ENCODE data around the gene HHATL. TPM values are rescaled to one million over a fixed set of nuclear protein-coding genes. Genes with fewer than 3 reads are reported as not detected.

The HHATL gene
- total RNA-seq, 1 donor from 2014 or later = 23.0 TPM

DNA sequence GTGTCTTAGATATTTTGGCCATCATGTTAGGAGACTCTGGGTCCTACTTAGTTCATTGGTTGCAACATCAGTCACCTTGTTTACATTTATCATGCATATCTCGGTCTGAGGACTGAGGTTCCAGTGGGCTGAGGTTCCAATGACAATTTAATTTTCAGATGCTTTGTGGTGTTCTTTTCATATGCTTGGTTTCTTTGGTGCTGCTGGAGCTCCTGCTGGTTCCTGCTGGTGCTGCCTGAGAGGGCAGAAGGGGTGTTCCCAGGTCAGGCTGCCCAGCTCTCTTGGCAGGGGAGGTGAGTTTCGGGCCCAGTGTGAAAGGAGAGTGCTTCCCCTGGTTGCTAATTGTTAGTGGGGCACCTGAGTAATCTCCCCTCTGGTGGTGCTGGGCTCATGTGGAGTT is 24.2 kb downstream of the HHATL start:
- H3K36me3 ChIP-seq (ENCODE audit: control insufficient read depth in 3 of 3, insufficient read depth in 3 of 3, low read length in 3 of 3) = no peaks in the 10 kb centered on the region

DNA sequence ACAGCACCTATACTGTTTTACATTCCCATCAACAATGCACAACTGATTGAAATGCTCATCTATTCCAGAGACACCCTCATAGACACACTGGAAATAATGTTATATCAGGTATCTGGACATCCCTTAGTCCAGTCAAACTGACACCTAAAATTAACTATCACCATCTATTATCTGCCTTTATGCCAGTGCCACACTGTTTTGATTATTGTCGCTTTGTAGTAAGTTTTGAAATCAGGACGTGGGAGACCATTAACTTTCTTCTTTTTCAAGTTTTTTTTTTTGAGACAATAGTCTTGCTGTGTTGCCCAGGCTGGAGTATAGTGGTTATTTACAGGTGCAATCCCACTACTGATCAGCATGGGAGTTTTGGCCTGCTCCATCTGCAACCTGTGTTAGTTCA is 26.7 kb downstream of the HHATL start:
- H3K27ac ChIP-seq (ENCODE audit: low read depth, low read length) = no peak overlapping the region
- no peak overlapping the region for H3K9ac ChIP-seq (ENCODE audit: low read depth in 1 of 3, low read length in 3 of 3)
- H3K4me3 ChIP-seq (ENCODE audit: low read length in 3 of 3) = no peak overlapping the region
- peaks cover 0 to 7% (median 4%) of the 10 kb centered on the region in 3 donors for H3K4me1 ChIP-seq (ENCODE audit: control insufficient read depth in 3 of 3, insufficient read depth in 3 of 3, low read length in 3 of 3)
- no peaks in the 10 kb centered on the region for H3K36me3 ChIP-seq (ENCODE audit: control insufficient read depth in 3 of 3, insufficient read depth in 3 of 3, low read length in 3 of 3)
- H3K9me3 ChIP-seq (ENCODE audit: control insufficient read depth in 3 of 3, low read length in 3 of 3) = no peaks in the 10 kb centered on the region
- no peaks in the 10 kb centered on the region for H3K27me3 ChIP-seq (ENCODE audit: control insufficient read depth in 3 of 3, insufficient read depth in 3 of 3, low read length in 3 of 3)

More for the DNA sequence above, 24.2 kb downstream of the HHATL start:
- no peak overlapping the region for H3K4me3 ChIP-seq (ENCODE audit: low read length in 3 of 3)
- H3K27me3 ChIP-seq (ENCODE audit: control insufficient read depth in 3 of 3, insufficient read depth in 3 of 3, low read length in 3 of 3) = no peaks in the 10 kb centered on the region
- H3K9ac ChIP-seq (ENCODE audit: low read depth in 1 of 3, low read length in 3 of 3) = no peak overlapping the region
- no peak overlapping the region for H3K27ac ChIP-seq (ENCODE audit: low read depth, low read length)
- H3K4me1 ChIP-seq (ENCODE audit: control insufficient read depth in 3 of 3, insufficient read depth in 3 of 3, low read length in 3 of 3) = peaks cover 6 to 19% (median 13%) of the 10 kb centered on the region in 3 donors
- H3K9me3 ChIP-seq (ENCODE audit: control insufficient read depth in 3 of 3, low read length in 3 of 3) = no peaks in the 10 kb centered on the region

DNA sequence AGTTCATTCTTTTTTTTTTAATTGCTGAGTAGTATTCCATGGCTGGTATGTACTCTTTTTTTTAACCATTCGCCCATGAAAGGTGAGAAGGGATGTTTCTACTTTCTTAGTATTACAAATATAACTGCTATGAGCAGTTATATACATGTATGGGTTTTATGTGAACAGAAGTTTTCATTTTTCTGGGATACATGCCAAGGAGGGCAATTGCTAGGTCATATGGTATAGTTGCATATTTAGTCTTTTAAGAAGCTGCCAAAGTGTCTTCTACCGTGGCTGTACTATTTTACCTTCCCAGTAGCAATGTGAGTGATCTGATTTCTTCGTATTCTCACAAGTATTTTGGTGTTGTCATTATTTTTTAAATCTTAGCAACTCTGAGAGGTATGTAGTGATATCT is 28.5 kb downstream of the HHATL start:
- Histone ChIP-seq H3K9me3 (ENCODE audit: control insufficient read depth in 3 of 3, low read length in 3 of 3) (no peaks in the 10 kb centered on the region), H3K27ac (ENCODE audit: low read depth, low read length) (no peak overlapping the region), H3K4me3 (ENCODE audit: low read length in 3 of 3) (no peak overlapping the region), H3K9ac (ENCODE audit: low read depth in 1 of 3, low read length in 3 of 3) (no peak overlapping the region), H3K4me1 (ENCODE audit: control insufficient read depth in 3 of 3, insufficient read depth in 3 of 3, low read length in 3 of 3) (no peaks in the 10 kb centered on the region), H3K36me3 (ENCODE audit: control insufficient read depth in 3 of 3, insufficient read depth in 3 of 3, low read length in 3 of 3) (no peaks in the 10 kb centered on the region), H3K27me3 (ENCODE audit: control insufficient read depth in 3 of 3, insufficient read depth in 3 of 3, low read length in 3 of 3) (no peaks in the 10 kb centered on the region)

- Histone ChIP-seq H3K9ac (ENCODE audit: low read depth in 1 of 3, low read length in 3 of 3) (no peak overlapping the region), H3K9me3 (ENCODE audit: control insufficient read depth in 3 of 3, low read length in 3 of 3) (no peaks in the 10 kb centered on the region), H3K27me3 (ENCODE audit: control insufficient read depth in 3 of 3, insufficient read depth in 3 of 3, low read length in 3 of 3) (no peaks in the 10 kb centered on the region), H3K27ac (ENCODE audit: low read depth, low read length) (no peak overlapping the region), H3K36me3 (ENCODE audit: control insufficient read depth in 3 of 3, insufficient read depth in 3 of 3, low read length in 3 of 3) (no peaks in the 10 kb centered on the region), H3K4me3 (ENCODE audit: low read length in 3 of 3) (no peak overlapping the region), H3K4me1 (ENCODE audit: control insufficient read depth in 3 of 3, insufficient read depth in 3 of 3, low read length in 3 of 3) (peaks cover 7 to 10% (median 9%) of the 10 kb centered on the region in 3 donors)
Observed at GRCh38 chr3:42673082-42673481, 29.5 kb downstream of the HHATL start.

DNA sequence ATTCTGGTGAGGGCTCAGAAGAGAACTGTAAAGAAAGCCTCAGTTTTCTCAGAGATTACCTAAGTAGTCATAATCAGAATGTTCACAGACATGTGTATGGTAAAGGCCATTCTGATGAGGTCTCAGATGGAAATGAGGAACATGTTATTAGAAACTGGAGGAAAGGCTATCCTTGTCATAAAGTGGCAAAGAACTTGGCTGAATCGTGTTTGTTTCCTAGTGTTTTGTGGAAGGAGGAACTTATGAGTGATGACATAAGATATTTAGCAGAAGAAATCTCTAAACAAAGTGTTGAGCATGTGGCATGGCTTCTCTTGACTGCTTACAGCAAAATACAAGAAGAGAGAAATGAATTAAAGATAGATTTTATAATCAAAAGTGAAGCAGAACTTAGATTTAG is 30.1 kb downstream of the HHATL start:
- H3K9ac ChIP-seq (ENCODE audit: low read depth in 1 of 3, low read length in 3 of 3) = no peak overlapping the region
- H3K36me3 ChIP-seq (ENCODE audit: control insufficient read depth in 3 of 3, insufficient read depth in 3 of 3, low read length in 3 of 3) = no peaks in the 10 kb centered on the region
- H3K9me3 ChIP-seq (ENCODE audit: control insufficient read depth in 3 of 3, low read length in 3 of 3) = no peaks in the 10 kb centered on the region
- no peaks in the 10 kb centered on the region for H3K27me3 ChIP-seq (ENCODE audit: control insufficient read depth in 3 of 3, insufficient read depth in 3 of 3, low read length in 3 of 3)
- no peak overlapping the region for H3K4me3 ChIP-seq (ENCODE audit: low read length in 3 of 3)
- H3K4me1 ChIP-seq (ENCODE audit: control insufficient read depth in 3 of 3, insufficient read depth in 3 of 3, low read length in 3 of 3) = peaks cover 13 to 16% (median 15%) of the 10 kb centered on the region in 3 donors
- H3K27ac ChIP-seq (ENCODE audit: low read depth, low read length) = no peak overlapping the region

DNA sequence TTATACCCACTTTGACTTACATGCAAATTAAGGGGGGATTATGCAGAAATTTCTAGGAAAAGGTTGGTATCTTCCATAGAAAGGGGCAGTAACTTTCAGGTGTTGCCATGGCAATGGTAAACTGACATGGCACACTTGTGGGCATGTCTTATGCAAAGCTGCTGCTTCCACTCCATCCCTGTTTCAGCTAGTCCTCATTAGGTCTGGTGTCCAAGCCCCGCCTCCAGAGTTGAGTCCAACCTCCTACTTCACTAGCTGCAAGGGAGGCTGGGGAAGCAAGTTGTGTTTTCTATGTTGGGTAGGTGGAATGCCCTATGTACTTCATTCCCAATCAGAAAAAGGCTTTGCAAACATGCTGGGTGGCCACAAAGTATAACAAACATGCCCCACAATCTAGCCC is 31.9 kb downstream of the HHATL start:
- H3K4me1 ChIP-seq (ENCODE audit: control insufficient read depth in 3 of 3, insufficient read depth in 3 of 3, low read length in 3 of 3) = peaks cover 30 to 34% (median 33%) of the 10 kb centered on the region in 3 donors
- H3K36me3 ChIP-seq (ENCODE audit: control insufficient read depth in 3 of 3, insufficient read depth in 3 of 3, low read length in 3 of 3) = no peaks in the 10 kb centered on the region
- H3K9me3 ChIP-seq (ENCODE audit: control insufficient read depth in 3 of 3, low read length in 3 of 3) = no peaks in the 10 kb centered on the region
- H3K27ac ChIP-seq (ENCODE audit: low read depth, low read length) = no peak overlapping the region
- no peak overlapping the region for H3K4me3 ChIP-seq (ENCODE audit: low read length in 3 of 3)
- H3K27me3 ChIP-seq (ENCODE audit: control insufficient read depth in 3 of 3, insufficient read depth in 3 of 3, low read length in 3 of 3) = no peaks in the 10 kb centered on the region
- no peak overlapping the region for H3K9ac ChIP-seq (ENCODE audit: low read depth in 1 of 3, low read length in 3 of 3)

GRCh38 chr3:42670051-42670576 is 32.5 kb downstream of the HHATL start:
- Histone ChIP-seq H3K9me3 (ENCODE audit: control insufficient read depth in 3 of 3, low read length in 3 of 3) (no peaks in the 10 kb centered on the region), H3K36me3 (ENCODE audit: control insufficient read depth in 3 of 3, insufficient read depth in 3 of 3, low read length in 3 of 3) (no peaks in the 10 kb centered on the region), H3K4me1 (ENCODE audit: control insufficient read depth in 3 of 3, insufficient read depth in 3 of 3, low read length in 3 of 3) (peaks cover 30 to 40% (median 38%) of the 10 kb centered on the region in 3 donors), H3K27ac (ENCODE audit: low read depth, low read length) (no peak overlapping the region), H3K9ac (ENCODE audit: low read depth in 1 of 3, low read length in 3 of 3) (no peak overlapping the region), H3K4me3 (ENCODE audit: low read length in 3 of 3) (no peak overlapping the region), H3K27me3 (ENCODE audit: control insufficient read depth in 3 of 3, insufficient read depth in 3 of 3, low read length in 3 of 3) (no peaks in the 10 kb centered on the region)

DNA sequence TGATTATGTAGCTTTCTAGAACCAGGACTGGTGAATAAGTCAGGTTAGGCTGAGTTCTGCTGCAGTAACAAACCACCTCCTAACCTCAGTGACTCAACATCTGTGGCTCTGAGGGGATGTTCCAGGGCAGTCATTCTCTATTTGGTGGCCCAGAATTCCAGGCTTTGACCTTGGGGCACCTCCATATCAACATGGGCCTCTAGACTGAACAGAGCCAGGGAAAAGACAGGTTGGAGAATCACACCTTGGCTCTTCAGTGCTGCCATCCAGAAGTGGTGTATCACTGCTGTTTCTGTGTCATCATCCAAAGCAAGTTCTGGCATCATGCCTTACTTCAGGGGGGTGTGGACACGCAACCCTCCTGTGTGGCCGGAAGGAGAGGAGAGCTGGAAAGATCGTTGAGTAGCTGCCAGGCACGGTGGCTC is 33.8 kb downstream of the HHATL start:
- no peak overlapping the region for H3K9ac ChIP-seq (ENCODE audit: low read depth in 1 of 3, low read length in 3 of 3)
- H3K27ac ChIP-seq (ENCODE audit: low read depth, low read length) = no peak overlapping the region
- H3K36me3 ChIP-seq (ENCODE audit: control insufficient read depth in 3 of 3, insufficient read depth in 3 of 3, low read length in 3 of 3) = no peaks in the 10 kb centered on the region
- H3K4me3 ChIP-seq (ENCODE audit: low read length in 3 of 3) = no peak overlapping the region
- H3K4me1 ChIP-seq (ENCODE audit: control insufficient read depth in 3 of 3, insufficient read depth in 3 of 3, low read length in 3 of 3) = peaks cover 30 to 43% (median 40%) of the 10 kb centered on the region in 3 donors
- H3K9me3 ChIP-seq (ENCODE audit: control insufficient read depth in 3 of 3, low read length in 3 of 3) = no peaks in the 10 kb centered on the region
- H3K27me3 ChIP-seq (ENCODE audit: control insufficient read depth in 3 of 3, insufficient read depth in 3 of 3, low read length in 3 of 3) = no peaks in the 10 kb centered on the region

DNA sequence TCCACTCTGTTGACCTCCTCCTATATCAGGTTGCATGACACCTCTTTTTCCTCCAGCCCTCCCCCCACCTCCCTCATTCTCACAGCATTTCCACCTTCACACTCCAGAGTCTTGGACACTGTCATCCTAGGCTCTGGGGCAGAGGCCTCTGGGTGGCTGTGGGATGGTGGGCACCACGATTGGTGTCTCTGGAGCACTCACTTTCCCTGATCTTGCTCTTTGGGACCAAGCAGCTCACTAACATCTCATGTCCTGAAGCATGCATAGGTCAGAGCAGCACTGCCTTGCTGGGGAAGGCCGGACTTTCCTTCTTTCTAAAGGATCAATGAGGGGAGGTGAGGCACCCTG is 34.2 kb downstream of the HHATL start:
- H3K27ac ChIP-seq (ENCODE audit: low read depth, low read length) = no peak overlapping the region
- H3K9me3 ChIP-seq (ENCODE audit: control insufficient read depth in 3 of 3, low read length in 3 of 3) = no peaks in the 10 kb centered on the region
- H3K4me3 ChIP-seq (ENCODE audit: low read length in 3 of 3) = no peak overlapping the region
- H3K36me3 ChIP-seq (ENCODE audit: control insufficient read depth in 3 of 3, insufficient read depth in 3 of 3, low read length in 3 of 3) = peaks cover 0 to 4% (median 0%) of the 10 kb centered on the region in 3 donors
- H3K9ac ChIP-seq (ENCODE audit: low read depth in 1 of 3, low read length in 3 of 3) = no peak overlapping the region
- no peaks in the 10 kb centered on the region for H3K27me3 ChIP-seq (ENCODE audit: control insufficient read depth in 3 of 3, insufficient read depth in 3 of 3, low read length in 3 of 3)
- H3K4me1 ChIP-seq (ENCODE audit: control insufficient read depth in 3 of 3, insufficient read depth in 3 of 3, low read length in 3 of 3) = peaks cover 30 to 43% (median 40%) of the 10 kb centered on the region in 3 donors

- Histone ChIP-seq H3K36me3 (ENCODE audit: control insufficient read depth in 3 of 3, insufficient read depth in 3 of 3, low read length in 3 of 3) (peaks cover 0 to 4% (median 0%) of the 10 kb centered on the region in 3 donors), H3K27me3 (ENCODE audit: control insufficient read depth in 3 of 3, insufficient read depth in 3 of 3, low read length in 3 of 3) (no peaks in the 10 kb centered on the region), H3K4me1 (ENCODE audit: control insufficient read depth in 3 of 3, insufficient read depth in 3 of 3, low read length in 3 of 3) (peaks cover 30 to 43% (median 40%) of the 10 kb centered on the region in 3 donors), H3K27ac (ENCODE audit: low read depth, low read length) (peak overlapping the region; percentile 84), H3K4me3 (ENCODE audit: low read length in 3 of 3) (no peak overlapping the region), H3K9ac (ENCODE audit: low read depth in 1 of 3, low read length in 3 of 3) (peak overlapping the region in 1 of 3 donors; percentile 62), H3K9me3 (ENCODE audit: control insufficient read depth in 3 of 3, low read length in 3 of 3) (no peaks in the 10 kb centered on the region)
Observed at GRCh38 chr3:42667523-42668412, 34.8 kb downstream of the HHATL start.

Data from skeletal muscle tissue (tissue), 4 donors.